Islet of Langerhans (tissue), 1 donor: ENCODE results near the gene JMJD1C.
"Not testable (repeated sequence)": the region's sequence is repeated elsewhere in the genome, so short reads cannot be mapped to it uniquely, and the experiment has no call there.

Experiments used
- FAIRE-seq: peaks from one replicate; lab custom pipeline; 2011; peaks lifted over from hg19 to GRCh38; lab: Jason Lieb, UNC

JMJD1C gene, protein sequence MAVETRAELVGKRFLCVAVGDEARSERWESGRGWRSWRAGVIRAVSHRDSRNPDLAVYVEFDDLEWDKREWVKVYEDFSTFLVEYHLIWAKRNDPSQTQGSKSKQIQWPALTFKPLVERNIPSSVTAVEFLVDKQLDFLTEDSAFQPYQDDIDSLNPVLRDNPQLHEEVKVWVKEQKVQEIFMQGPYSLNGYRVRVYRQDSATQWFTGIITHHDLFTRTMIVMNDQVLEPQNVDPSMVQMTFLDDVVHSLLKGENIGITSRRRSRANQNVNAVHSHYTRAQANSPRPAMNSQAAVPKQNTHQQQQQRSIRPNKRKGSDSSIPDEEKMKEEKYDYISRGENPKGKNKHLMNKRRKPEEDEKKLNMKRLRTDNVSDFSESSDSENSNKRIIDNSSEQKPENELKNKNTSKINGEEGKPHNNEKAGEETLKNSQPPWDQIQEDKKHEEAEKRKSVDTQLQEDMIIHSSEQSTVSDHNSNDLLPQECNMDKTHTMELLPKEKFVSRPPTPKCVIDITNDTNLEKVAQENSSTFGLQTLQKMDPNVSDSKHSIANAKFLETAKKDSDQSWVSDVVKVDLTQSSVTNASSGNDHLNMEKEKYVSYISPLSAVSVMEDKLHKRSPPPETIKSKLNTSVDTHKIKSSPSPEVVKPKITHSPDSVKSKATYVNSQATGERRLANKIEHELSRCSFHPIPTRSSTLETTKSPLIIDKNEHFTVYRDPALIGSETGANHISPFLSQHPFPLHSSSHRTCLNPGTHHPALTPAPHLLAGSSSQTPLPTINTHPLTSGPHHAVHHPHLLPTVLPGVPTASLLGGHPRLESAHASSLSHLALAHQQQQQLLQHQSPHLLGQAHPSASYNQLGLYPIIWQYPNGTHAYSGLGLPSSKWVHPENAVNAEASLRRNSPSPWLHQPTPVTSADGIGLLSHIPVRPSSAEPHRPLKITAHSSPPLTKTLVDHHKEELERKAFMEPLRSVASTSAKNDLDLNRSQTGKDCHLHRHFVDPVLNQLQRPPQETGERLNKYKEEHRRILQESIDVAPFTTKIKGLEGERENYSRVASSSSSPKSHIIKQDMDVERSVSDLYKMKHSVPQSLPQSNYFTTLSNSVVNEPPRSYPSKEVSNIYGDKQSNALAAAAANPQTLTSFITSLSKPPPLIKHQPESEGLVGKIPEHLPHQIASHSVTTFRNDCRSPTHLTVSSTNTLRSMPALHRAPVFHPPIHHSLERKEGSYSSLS (N-terminal part only)

DNA sequence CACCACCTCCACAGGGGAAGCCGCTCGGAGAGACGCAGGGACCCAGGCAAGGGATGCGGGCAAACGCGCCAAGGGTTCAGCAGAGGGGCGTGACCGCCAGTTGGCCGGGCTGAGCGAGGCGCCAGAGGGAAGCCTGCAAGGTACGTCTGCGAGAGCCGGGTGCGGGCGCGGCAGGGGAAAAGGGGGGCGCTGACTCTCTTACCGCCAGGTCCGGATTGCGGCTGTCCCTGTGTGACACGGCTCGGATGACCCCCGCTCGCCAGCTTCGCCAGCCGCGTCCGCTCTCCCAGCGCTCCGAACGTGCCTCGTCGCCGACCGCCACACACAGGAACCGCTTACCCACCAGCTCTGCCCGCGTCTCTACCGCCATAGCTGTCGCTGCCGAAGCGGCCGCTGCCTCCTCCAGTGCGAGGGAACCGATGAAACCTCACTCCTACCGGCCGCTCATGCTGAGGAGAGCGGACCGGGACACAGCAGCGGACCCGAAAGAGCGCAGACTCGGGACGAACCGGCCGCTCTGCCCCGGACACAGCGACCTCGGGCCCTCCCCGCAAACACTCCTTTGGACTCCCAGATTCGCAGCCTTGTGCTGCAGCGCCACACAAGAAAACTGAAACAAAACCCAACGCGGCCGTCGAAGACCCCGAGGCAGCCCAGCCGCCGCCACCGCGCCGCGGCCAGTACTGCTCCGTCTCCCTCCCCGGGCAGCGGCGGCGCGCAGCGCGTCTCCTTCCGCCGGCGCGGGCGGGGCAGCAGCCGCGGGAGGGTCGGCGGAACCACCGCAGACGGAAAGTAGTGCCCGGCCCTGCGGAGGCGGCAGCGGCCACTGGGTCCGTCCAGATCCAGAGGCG lies at the start of gene JMJD1C:
Gene JMJD1C (minus strand): TSS at position 685 of the 851 bp plus-strand sequence. CDS start 315 bp downstream, at position 370.
- no peak for FAIRE-seq

DNA sequence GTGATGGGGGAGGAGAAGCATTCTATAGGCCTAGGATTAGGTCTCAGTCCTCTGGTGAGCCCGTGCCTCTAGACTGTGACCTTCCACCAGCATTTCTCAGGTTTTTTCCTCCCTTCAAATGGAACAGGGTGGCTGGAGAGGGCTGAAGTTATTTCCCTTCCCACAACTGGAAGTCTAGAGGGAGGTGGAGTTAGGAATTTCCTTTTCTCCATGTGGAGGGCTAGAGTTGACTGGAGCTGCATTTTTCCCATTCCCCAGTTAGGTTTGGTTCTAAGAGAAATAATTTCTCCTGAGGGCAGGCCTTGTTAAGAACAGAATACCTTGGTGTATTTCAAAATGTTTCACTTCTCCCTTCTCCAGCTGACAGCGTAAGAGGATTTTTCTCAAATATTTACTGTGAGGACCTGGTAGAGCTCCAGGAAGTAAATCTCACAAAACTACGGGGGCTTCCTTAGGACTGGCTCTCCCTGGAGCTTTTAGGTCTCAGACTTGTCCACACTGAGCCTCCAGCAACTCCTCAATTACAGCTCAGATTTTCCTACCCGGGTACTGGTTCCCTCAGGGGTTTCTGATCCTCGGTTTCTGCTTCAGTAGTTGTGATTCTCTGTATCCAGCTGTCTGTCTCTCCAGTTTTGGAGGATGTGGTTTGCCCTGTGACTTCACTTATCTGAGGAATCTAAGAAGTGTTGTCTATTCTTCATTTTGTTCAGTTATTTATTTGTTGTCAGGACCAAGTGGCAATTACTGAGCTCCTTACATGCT lies 49.4 kb upstream of the JMJD1C start:
- FAIRE-seq = no peak

DNA sequence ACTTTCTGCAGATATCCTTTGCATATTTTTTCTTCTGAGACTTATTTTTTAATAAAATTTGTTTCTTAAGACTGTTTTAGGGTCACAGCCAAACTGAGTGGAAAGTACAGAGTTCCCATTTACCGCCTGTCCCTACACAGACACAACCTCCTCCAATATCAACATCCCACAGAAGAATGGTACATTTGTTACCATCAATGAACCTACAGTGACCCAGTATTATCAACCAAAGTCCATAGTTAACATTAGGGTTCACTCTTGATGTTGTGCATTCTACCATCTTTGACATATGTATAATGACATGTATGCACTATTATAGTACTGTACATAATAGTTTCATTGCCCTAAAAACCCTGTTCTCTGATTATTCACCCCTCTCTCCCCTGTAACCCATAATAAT lies 40.8 kb upstream of the JMJD1C start:
- FAIRE-seq = no peak

- no peak for FAIRE-seq
Observed at GRCh38 chr10:63505562-63505961, 39.8 kb upstream of the JMJD1C start.

- no peak for FAIRE-seq
Observed at GRCh38 chr10:63504145-63504881, 38.5 kb upstream of the JMJD1C start.

- no peak for FAIRE-seq
Observed at GRCh38 chr10:63503395-63503794, 37.6 kb upstream of the JMJD1C start.

GRCh38 chr10:63502832-63503231 lies 37.1 kb upstream of the JMJD1C start:
- no peak for FAIRE-seq

DNA sequence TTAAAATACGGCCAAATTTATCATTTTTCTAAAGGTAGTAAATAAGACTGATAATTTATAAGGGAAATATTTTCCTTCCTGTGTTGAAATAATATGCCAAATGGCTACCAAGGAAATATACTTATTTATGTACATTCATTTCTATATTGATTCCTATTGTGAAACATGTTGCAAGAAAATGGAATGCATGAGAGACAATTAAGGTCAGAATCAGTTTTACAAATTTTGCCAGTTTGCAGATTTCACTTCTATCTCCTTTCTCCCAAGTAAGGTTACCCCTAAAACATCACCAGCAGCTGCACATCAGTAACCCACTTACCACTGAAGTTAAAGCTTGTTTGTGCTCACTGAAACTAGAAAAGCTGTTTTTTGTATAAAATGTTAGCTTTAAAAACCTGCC lies 36.2 kb upstream of the JMJD1C start:
- FAIRE-seq = no peak

- not testable (repeated sequence) for FAIRE-seq
Observed at GRCh38 chr10:63500551-63500950, 34.8 kb upstream of the JMJD1C start.

GRCh38 chr10:63498665-63499064 lies 32.9 kb upstream of the JMJD1C start:
- FAIRE-seq = no peak

DNA sequence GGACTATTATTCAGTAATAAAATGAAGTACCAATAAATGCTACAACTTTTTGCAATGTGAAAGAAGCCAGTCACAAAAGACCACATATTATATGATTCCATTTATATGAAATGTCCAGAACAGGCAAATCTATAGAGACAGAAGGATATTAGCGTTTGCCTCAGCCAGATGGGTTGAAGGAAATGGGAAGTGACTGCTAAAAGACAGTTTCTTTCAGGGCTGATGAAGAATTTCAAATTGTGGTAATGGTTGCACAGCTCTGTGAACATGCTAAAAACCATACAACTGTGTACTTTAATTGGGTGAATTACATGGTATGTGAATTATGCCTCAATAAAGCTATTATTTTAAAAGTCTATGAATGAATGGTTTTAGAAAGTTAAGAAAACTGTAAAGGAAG lies 31.5 kb upstream of the JMJD1C start:
- FAIRE-seq = no peak

DNA sequence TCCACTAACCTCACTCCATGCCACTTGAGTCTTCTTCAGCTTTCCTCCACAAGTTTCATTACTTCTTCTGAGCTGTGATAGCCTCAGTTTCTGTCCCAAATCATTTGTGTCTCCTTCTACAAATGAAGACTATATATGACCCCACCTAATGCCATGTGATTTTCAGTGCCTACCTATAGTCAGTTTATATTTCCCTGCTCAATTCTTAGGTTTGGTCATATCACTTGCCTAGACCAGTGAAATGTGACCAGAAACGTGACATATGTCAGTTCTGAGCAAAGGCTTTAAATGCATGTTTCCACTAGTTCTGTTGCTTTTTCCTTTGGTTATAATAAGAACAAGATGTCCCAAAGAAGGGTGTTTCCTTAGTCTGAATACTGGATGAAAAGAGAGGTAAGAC lies 30.8 kb upstream of the JMJD1C start:
- FAIRE-seq = no peak

DNA sequence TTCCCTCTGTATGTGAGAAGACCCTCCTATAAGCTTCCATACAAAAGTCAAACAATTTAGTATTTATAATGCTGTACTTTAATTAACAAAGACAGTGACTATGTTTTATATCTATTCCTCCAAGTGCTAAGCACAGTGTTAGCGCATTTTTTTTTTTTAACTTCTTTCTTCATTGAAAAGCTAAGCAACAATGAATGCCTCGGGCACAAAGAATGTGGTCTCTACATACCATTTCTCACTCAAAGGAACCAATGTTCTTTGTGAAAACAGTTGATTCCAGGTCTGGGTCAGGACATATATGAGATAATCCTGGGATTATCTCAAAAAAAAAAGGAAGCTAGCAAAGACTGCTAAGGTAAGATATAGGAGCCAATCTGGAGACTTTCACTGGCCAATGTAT lies 29.2 kb upstream of the JMJD1C start:
- no peak for FAIRE-seq

GRCh38 chr10:63493004-63493403 lies 27.2 kb upstream of the JMJD1C start:
- peak; percentile 33 for FAIRE-seq

GRCh38 chr10:63492317-63492690 lies 26.5 kb upstream of the JMJD1C start:
- not testable (repeated sequence) for FAIRE-seq

DNA sequence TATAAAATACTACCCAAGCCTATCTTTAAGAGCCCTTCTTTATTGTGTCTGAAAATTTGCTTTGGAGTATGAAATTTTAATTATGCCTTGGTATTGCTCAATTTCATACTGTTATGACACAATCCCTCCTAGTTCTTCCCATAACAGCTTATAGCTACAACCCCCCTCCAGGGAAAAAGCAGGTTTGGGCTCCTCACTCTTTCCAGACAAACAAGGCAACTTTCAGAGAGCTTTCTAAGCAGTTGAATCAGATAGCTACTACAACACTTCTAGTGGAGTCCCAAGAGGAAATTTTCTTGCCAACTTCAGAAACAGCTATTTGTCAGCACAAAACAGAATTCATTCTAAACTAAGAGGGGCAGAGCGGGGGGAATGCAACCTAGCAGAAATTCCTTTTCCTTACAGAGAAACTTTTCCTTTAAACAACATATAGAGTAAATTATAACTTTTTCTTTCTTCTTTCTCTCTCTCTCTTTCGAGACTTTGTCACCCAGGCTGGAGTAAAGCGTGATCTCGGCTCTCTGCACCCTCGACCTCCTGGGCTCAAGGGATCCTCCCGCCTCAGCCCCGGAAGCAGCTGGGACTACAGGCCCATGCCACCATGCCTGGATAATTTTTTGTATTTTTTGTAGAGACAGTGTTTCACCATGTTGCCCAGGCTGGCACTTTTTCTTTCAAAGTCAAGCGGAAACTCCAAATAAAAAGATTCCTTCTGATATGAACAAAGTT lies 26.0 kb upstream of the JMJD1C start:
- no peak for FAIRE-seq

DNA sequence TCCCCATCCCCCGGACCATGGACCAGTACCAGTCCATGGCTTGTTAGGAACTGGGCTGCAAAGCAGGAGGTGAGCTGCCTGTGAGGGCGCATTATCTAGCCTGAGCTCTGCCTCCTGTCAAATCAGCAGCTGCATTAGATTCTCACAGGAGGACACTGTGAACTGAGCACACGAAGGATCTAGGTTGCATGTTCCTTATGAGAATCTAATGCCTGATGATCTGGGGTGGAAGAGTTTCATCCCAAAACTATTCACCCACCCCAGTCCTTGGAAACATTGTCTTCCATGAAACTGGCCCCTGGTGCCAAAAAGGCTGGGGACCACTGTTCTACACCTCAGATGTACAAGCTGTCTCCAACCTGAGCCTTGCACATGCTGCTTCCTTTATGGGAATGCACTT lies 24.1 kb upstream of the JMJD1C start:
- FAIRE-seq = no peak

GRCh38 chr10:63487990-63488389 lies 22.2 kb upstream of the JMJD1C start:
- FAIRE-seq = no peak

GRCh38 chr10:63483983-63484382 lies 18.2 kb upstream of the JMJD1C start:
- FAIRE-seq = no peak
